ENCODE data around the gene ADCYAP1.

The ADCYAP1 gene

DNA sequence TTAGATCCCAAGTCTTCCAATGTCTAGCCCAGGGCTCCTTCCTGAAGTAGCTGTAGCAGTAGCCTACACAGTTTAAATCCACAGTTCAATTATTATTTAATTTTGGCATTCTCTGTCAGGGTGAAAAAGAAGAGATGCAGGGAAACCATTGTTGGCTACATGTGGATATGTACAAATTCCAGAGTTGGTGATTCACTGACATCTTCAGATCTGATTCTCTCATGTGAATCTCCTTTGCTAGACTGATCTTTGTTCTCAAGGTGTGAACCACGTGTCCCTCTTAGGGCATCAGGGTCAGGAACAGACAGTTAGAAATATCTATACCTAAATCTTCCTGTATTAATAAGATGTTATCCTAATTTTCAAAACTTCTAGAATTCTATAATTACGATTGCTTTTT is 36.7 kb downstream of the ADCYAP1 start:
- no peak overlapping the region for H3K4me3 ChIP-seq (ENCODE audit: low read length)
- no peaks in the 10 kb centered on the region for H3K36me3 ChIP-seq (ENCODE audit: control insufficient read depth, insufficient read depth, low read length, severe bottlenecking)
- no peak for DNase-seq (ENCODE audit: low read depth)
- peaks cover 63% of the 10 kb centered on the region for H3K27me3 ChIP-seq (replicated peaks; ENCODE audit: control insufficient read depth, insufficient read depth, low read length)
- no peak overlapping the region for H3K9ac ChIP-seq (ENCODE audit: low read length)
- H3K9me3 ChIP-seq (ENCODE audit: control insufficient read depth, low read length), result no peaks in the 10 kb centered on the region
- peaks cover 13% of the 10 kb centered on the region for H3K4me1 ChIP-seq (ENCODE audit: control insufficient read depth, insufficient read depth, low read length)

DNA sequence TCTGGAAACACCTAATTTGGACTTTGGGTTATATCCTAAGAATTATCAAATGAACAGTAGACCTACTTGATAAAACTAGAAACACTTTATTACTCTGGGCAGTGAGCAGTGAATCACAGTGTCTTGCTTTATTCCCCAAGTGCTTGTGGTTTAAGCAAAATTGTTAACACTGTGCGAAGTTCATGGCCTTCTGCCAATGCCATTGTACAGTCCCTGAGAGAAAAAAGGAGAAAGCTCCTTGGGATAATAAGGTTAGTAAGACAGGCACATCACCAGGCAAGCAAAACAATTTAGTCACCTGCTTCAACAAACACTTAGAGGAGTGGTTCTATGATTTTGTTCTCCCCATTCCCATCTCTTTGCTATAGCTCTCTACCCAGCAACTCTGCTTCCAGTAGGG is 39.8 kb downstream of the ADCYAP1 start:
- H3K27me3 ChIP-seq (replicated peaks; ENCODE audit: control insufficient read depth, insufficient read depth, low read length), result peaks cover 66% of the 10 kb centered on the region
- no peak overlapping the region for H3K9ac ChIP-seq (ENCODE audit: low read length)
- H3K4me3 ChIP-seq (ENCODE audit: low read length), result no peak overlapping the region
- H3K4me1 ChIP-seq (ENCODE audit: control insufficient read depth, insufficient read depth, low read length), result peaks cover 13% of the 10 kb centered on the region
- H3K36me3 ChIP-seq (ENCODE audit: control insufficient read depth, insufficient read depth, low read length, severe bottlenecking), result no peaks in the 10 kb centered on the region
- peaks cover 2% of the 10 kb centered on the region for H3K9me3 ChIP-seq (ENCODE audit: control insufficient read depth, low read length)
- peak; percentile 14 for DNase-seq (ENCODE audit: low read depth)

DNA sequence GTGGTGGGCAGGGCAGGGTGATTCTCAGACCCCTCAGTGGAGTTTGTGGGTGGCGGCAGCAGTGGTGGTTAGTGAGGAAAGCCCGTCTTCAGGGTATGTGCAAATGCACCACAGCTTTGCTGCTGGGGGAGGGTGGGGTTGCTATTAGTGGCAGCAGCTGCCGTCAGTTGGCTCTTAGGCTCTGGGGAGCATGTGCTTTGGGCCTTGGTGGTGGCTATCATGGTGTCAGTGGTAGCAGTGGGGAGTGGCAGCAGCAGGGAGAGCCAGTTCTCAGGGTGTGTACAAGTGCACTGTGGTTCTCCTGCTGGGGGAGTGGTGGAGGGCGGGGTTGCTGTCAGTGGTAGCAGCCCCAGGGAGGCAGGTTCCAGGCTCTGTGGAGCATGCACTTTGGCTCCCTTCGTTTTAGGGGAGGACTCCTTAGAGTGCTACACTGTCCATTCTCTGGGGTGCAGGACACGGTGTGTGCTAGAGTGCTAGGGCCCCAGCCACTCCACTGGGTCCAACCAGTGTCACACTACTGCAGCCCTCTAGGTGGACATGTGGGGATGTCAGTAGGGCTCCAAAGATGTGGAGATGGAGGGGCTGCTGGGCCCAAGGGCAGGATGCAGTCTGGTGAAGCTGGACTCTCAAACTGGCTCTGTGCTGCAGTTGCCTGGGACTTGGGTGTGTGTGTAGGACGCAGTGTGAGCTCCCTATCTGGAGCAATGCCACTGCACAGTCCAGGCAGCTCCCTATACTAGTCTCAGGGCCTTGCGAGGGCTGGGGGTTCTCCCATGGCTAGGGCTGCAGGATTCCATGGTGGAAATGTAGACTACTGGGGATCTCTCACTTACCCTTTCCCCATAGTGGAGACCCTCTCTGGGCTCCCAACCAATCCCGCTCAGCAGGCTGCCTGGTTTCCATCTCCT is 45.3 kb downstream of the ADCYAP1 start:
- no peaks in the 10 kb centered on the region for H3K4me1 ChIP-seq (ENCODE audit: control insufficient read depth, insufficient read depth, low read length)
- no peak for DNase-seq (ENCODE audit: low read depth)
- peaks cover 2% of the 10 kb centered on the region for H3K9me3 ChIP-seq (ENCODE audit: control insufficient read depth, low read length)
- H3K4me3 ChIP-seq (ENCODE audit: low read length), result no peak overlapping the region
- H3K36me3 ChIP-seq (ENCODE audit: control insufficient read depth, insufficient read depth, low read length, severe bottlenecking), result no peaks in the 10 kb centered on the region
- H3K27me3 ChIP-seq (replicated peaks; ENCODE audit: control insufficient read depth, insufficient read depth, low read length), result peaks cover 52% of the 10 kb centered on the region
- no peak overlapping the region for H3K9ac ChIP-seq (ENCODE audit: low read length)

DNA sequence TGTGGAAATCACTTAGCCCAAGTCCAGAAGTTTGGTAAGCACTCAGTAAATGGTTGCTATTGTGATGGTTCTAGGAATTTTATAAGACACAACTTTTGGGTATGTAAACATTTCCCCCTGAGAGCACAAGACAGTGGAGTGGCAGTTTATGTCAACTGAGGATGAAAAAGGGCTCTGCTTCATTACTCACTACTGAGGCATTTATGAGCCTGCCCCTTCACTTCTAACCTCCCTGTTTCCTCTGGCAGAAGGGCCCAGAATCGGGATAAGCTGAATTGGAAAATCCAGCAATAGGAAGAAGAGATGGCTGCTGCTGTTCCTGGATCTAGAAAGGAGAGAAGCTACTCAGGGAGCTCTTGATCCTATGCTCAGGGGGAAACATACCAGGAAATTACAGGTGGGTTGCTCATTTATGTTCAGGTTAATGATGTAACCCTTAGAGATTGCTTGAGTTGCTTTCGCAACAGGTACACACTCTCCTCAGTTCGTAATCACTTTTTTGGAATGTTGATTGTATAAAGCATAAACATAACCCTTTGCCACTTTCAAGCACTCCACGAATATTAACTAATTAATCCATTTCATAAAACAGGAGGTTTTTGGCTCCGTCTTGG is 46.3 kb downstream of the ADCYAP1 start:
- Histone ChIP-seq H3K9ac (ENCODE audit: low read length) (no peak overlapping the region), H3K4me3 (ENCODE audit: low read length) (no peak overlapping the region), H3K36me3 (ENCODE audit: control insufficient read depth, insufficient read depth, low read length, severe bottlenecking) (no peaks in the 10 kb centered on the region), H3K27me3 (replicated peaks; ENCODE audit: control insufficient read depth, insufficient read depth, low read length) (peaks cover 52% of the 10 kb centered on the region), H3K4me1 (ENCODE audit: control insufficient read depth, insufficient read depth, low read length) (no peaks in the 10 kb centered on the region), H3K9me3 (ENCODE audit: control insufficient read depth, low read length) (peaks cover 2% of the 10 kb centered on the region)
- no peak for DNase-seq (ENCODE audit: low read depth)

DNA sequence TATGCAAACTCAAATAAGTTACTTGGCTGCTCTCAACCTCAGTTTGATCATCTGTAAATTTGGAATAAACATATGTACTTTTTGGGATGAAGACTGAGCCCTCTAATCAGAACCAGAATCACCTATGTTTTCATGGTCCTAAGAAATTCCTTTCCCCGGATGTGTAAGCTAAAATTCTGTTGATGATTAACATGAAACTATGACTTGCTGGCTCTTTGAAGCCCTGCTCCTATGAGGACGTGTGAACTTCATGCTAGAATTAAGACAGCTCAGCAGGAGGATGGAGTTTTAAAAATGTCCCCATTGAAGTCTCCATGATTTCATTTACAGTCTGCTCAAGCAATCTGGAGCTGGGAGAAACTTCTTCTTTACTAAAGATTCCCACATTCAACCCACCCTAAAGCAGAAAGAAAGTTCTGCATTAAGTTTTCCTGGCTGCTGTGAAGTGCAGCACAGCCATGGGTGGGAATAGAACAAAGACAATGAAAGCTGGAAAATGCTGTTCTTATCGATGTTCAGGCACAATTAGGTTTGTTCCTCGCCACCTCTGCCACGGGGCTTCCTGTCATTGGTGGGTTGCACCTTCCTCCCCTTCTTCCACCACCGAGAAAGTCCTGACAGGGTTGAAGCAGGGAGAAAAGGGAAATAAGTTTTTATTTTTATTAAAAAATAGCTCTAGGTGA is 50.9 kb downstream of the ADCYAP1 start:
- Histone ChIP-seq H3K9ac (ENCODE audit: low read length) (no peak overlapping the region), H3K9me3 (ENCODE audit: control insufficient read depth, low read length) (no peaks in the 10 kb centered on the region), H3K4me3 (ENCODE audit: low read length) (no peak overlapping the region), H3K4me1 (ENCODE audit: control insufficient read depth, insufficient read depth, low read length) (no peaks in the 10 kb centered on the region), H3K36me3 (ENCODE audit: control insufficient read depth, insufficient read depth, low read length, severe bottlenecking) (no peaks in the 10 kb centered on the region), H3K27me3 (replicated peaks; ENCODE audit: control insufficient read depth, insufficient read depth, low read length) (peaks cover 52% of the 10 kb centered on the region)
- no peak for DNase-seq (ENCODE audit: low read depth)

DNA sequence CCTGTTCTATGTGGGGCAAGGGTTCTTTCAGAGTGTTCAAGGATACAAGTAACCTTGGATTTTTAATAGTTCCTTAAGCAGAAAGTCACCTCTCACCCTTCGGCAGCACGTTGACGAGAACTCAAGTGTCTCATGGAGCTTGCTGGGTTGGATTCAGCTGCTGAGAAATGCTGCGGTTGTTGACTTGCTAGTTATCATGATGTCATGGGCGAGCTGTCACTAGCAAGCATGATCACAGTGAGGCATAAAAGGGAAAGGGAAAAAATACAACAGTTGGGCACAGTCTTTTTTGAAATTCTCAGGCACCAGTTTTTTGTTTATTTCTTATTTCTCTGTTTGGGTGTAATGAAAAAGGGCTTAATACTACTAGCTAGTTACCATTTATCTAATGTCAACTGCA is 53.2 kb downstream of the ADCYAP1 start:
- no peak for DNase-seq (ENCODE audit: low read depth)
- Histone ChIP-seq H3K9me3 (ENCODE audit: control insufficient read depth, low read length) (no peaks in the 10 kb centered on the region), H3K27me3 (replicated peaks; ENCODE audit: control insufficient read depth, insufficient read depth, low read length) (peaks cover 55% of the 10 kb centered on the region), H3K9ac (ENCODE audit: low read length) (no peak overlapping the region), H3K4me1 (ENCODE audit: control insufficient read depth, insufficient read depth, low read length) (peaks cover 4% of the 10 kb centered on the region), H3K4me3 (ENCODE audit: low read length) (no peak overlapping the region), H3K36me3 (ENCODE audit: control insufficient read depth, insufficient read depth, low read length, severe bottlenecking) (no peaks in the 10 kb centered on the region)

DNA sequence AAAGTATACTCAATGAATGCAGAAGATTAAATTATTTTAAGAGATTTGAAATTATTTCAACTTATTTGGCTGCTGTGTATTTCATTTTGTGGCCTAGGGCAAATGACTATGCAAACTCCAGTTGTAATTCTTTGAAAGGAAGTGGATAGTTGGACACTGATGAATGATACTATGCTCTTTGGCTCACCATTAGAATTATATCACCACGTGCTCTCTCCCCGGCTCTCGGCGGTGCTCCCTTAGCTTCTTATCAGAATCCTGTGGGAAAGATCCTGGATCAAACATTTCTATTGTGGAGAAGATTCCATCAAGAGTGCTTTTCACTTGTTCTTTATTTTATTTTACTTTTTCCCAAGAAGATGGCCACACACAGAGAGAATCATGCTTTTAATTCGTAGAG is 55.2 kb downstream of the ADCYAP1 start:
- Histone ChIP-seq H3K4me3 (ENCODE audit: low read length) (no peak overlapping the region), H3K9ac (ENCODE audit: low read length) (no peak overlapping the region), H3K9me3 (ENCODE audit: control insufficient read depth, low read length) (no peaks in the 10 kb centered on the region), H3K36me3 (ENCODE audit: control insufficient read depth, insufficient read depth, low read length, severe bottlenecking) (no peaks in the 10 kb centered on the region), H3K27me3 (replicated peaks; ENCODE audit: control insufficient read depth, insufficient read depth, low read length) (peaks cover 49% of the 10 kb centered on the region), H3K4me1 (ENCODE audit: control insufficient read depth, insufficient read depth, low read length) (peaks cover 4% of the 10 kb centered on the region)
- DNase-seq (ENCODE audit: low read depth), result no peak
